Muscle layer of duodenum (tissue), 2 donors: Measurements from ENCODE around the gene SLC26A11.
"Not testable (repeated sequence)": the region's sequence is repeated elsewhere in the genome, so short reads cannot be mapped to it uniquely, and the experiment has no call there.

Experiments used
- H3K27ac ChIP-seq: one replicate; pipeline ENCODE4 v1.7.0; 2013; ENCODE audit warnings: mild to moderate bottlenecking, low read length
- H3K27me3 ChIP-seq: one replicate; pipeline ENCODE4 v1.7.0; 2013; ENCODE audit warnings: low read depth, mild to moderate bottlenecking, control low read depth, low read length
- H3K36me3 ChIP-seq, 2 donors: one replicate each; pipeline ENCODE4 v1.7.0; 2013; ENCODE audit warnings: low read length in 2 of 2, control low read depth in 1 of 2, mild to moderate bottlenecking in 1 of 2; ENCODE audit not compliant: insufficient read depth in 2 of 2, control insufficient read depth in 1 of 2
- H3K4me1 ChIP-seq, 2 donors: one replicate each; pipeline ENCODE4 v1.7.0; 2013; ENCODE audit warnings: low read length in 2 of 2, mild to moderate bottlenecking in 2 of 2, control low read depth in 1 of 2, moderate library complexity in 1 of 2; ENCODE audit not compliant: insufficient read depth in 2 of 2, control insufficient read depth in 1 of 2
- H3K4me3 ChIP-seq, 2 donors: one replicate each; pipeline ENCODE4 v1.7.0; 2013; ENCODE audit warnings: low read length in 2 of 2, low read depth in 1 of 2, mild to moderate bottlenecking in 1 of 2
- H3K9me3 ChIP-seq, 2 donors: one replicate each; pipeline ENCODE4 v1.7.0; 2013; ENCODE audit warnings: low read length in 2 of 2, control low read depth in 1 of 2, mild to moderate bottlenecking in 1 of 2; ENCODE audit not compliant: control insufficient read depth in 1 of 2
- donor health status: healthy.

The SLC26A11 gene

GRCh38 chr17:80265205-80266068, 45.2 kb downstream of the SLC26A11 start:
- Histone ChIP-seq H3K9me3 (no peaks in the 10 kb centered on the region), H3K4me3 (no peak overlapping the region), H3K36me3 (peaks cover 21 to 33% of the 10 kb centered on the region in 2 donors), H3K27me3 (no peaks in the 10 kb centered on the region), H3K27ac (no peak overlapping the region), H3K4me1 (peaks cover 5 to 26% of the 10 kb centered on the region in 2 donors)

DNA sequence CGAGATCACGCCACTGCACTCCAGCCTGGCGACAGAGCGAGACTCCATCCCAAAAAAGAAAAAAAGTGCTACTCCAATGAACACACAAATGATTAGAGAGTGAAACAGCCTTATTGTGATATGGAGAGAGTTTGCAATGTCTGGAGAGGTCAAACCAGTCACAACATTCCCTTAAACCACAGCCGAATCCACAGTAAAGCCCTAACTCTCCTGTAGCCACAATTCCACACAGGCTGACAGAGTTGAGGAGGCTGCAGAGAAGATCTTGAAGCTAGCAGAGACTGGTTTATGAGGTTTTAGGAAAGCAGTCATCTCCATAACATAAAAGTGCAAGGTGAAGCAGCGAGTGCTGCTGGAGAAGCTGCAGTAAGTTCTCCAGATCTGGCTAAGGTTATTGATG, 47.2 kb downstream of the SLC26A11 start:
- H3K4me3 ChIP-seq, result no peak overlapping the region
- peaks cover 21 to 34% of the 10 kb centered on the region in 2 donors for H3K36me3 ChIP-seq
- peaks cover 5 to 19% of the 10 kb centered on the region in 2 donors for H3K4me1 ChIP-seq
- H3K27ac ChIP-seq, result no peak overlapping the region
- no peaks in the 10 kb centered on the region for H3K9me3 ChIP-seq
- H3K27me3 ChIP-seq, result no peaks in the 10 kb centered on the region

GRCh38 chr17:80268427-80268826, 48.2 kb downstream of the SLC26A11 start:
- Histone ChIP-seq H3K27me3 (no peaks in the 10 kb centered on the region), H3K4me3 (no peak overlapping the region), H3K36me3 (peaks cover 27 to 44% of the 10 kb centered on the region in 2 donors), H3K9me3 (no peaks in the 10 kb centered on the region), H3K27ac (no peak overlapping the region), H3K4me1 (peaks cover 0 to 10% of the 10 kb centered on the region in 2 donors)

GRCh38 chr17:80269405-80269807, 49.2 kb downstream of the SLC26A11 start:
- Histone ChIP-seq H3K9me3 (no peaks in the 10 kb centered on the region), H3K27ac (no peak overlapping the region), H3K4me3 (no peak overlapping the region), H3K27me3 (no peaks in the 10 kb centered on the region), H3K4me1 (peaks cover 0 to under 1% of the 10 kb centered on the region in 2 donors), H3K36me3 (peaks cover 27 to 51% of the 10 kb centered on the region in 2 donors)

DNA sequence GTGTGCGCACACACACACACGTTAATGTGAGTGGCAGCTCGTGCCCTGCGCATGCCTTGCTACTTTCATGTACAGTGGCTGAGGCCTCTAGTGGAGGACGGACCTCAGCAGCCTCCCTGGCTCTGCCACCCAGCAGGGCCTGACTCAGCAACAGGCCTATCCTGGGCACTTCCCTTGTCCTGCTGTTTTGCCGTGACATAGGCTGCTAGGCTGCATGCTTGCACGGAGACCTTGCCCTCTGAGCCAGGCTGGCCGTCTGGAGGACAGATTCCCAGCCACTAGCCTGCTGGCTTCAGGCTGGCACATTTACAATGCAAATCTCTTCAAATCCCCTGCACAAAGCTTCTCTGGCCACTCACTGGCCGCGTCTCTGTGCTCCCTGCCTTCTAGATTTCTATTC, 49.9 kb downstream of the SLC26A11 start:
- H3K4me3 ChIP-seq, result no peak overlapping the region

GRCh38 chr17:80270836-80271235, 50.6 kb downstream of the SLC26A11 start:
- no peak overlapping the region for H3K27ac ChIP-seq
- no peak overlapping the region for H3K4me3 ChIP-seq
- peaks cover 25 to 45% of the 10 kb centered on the region in 2 donors for H3K36me3 ChIP-seq
- H3K9me3 ChIP-seq, result no peaks in the 10 kb centered on the region
- no peaks in the 10 kb centered on the region for H3K4me1 ChIP-seq
- H3K27me3 ChIP-seq, result no peaks in the 10 kb centered on the region

More for the DNA sequence above, 49.9 kb downstream of the SLC26A11 start:
- Histone ChIP-seq H3K9me3 (no peaks in the 10 kb centered on the region), H3K4me1 (no peaks in the 10 kb centered on the region), H3K36me3 (peaks cover 27 to 51% of the 10 kb centered on the region in 2 donors), H3K27ac (no peak overlapping the region), H3K27me3 (no peaks in the 10 kb centered on the region)

DNA sequence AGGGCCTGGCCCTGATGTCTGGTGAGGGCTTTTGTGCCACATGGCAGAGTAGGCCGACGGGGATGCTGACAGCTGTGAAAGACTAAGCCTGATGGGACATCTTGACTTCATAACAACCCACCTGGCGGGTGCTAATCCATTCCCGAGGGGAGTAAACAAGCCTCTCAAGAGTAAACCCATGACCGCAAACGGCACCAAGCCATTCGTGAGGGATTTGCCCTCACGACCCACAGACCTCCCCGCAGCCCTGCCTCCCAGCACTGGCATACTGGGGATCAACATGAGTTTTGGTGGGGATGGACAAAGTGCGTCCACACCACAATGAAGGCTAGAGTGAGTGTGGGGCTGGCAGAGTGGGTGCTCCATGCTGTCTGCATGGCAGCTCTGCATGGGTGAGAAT, 52.1 kb downstream of the SLC26A11 start:
- H3K27ac ChIP-seq, result no peak overlapping the region
- H3K4me3 ChIP-seq, result no peak overlapping the region
- H3K36me3 ChIP-seq, result peaks cover 22 to 45% of the 10 kb centered on the region in 2 donors

GRCh38 chr17:80274331-80274730, 54.1 kb downstream of the SLC26A11 start:
- Histone ChIP-seq H3K36me3 (peaks cover 14 to 37% of the 10 kb centered on the region in 2 donors), H3K4me1 (peaks cover 0 to 13% of the 10 kb centered on the region in 2 donors), H3K4me3 (no peak overlapping the region), H3K27me3 (no peaks in the 10 kb centered on the region), H3K27ac (no peak overlapping the region), H3K9me3 (no peaks in the 10 kb centered on the region)

More for the DNA sequence above, 52.1 kb downstream of the SLC26A11 start:
- Histone ChIP-seq H3K9me3 (no peaks in the 10 kb centered on the region), H3K27me3 (no peaks in the 10 kb centered on the region), H3K4me1 (peaks cover 0 to 3% of the 10 kb centered on the region in 2 donors)

- Histone ChIP-seq H3K4me3 (no peak overlapping the region), H3K36me3 (peaks cover 8 to 33% of the 10 kb centered on the region in 2 donors), H3K4me1 (peaks cover 0 to 16% of the 10 kb centered on the region in 2 donors), H3K27me3 (no peaks in the 10 kb centered on the region), H3K27ac (no peak overlapping the region), H3K9me3 (no peaks in the 10 kb centered on the region)
Observed at GRCh38 chr17:80274871-80275449, 54.7 kb downstream of the SLC26A11 start.

- Histone ChIP-seq H3K36me3 (peaks cover 7 to 33% of the 10 kb centered on the region in 2 donors), H3K4me1 (peaks cover 0 to 22% of the 10 kb centered on the region in 2 donors)
- not testable (repeated sequence) for H3K27me3 ChIP-seq, H3K4me3 ChIP-seq, H3K9me3 ChIP-seq, H3K27ac ChIP-seq
Observed at GRCh38 chr17:80275857-80276256, 55.6 kb downstream of the SLC26A11 start.

DNA sequence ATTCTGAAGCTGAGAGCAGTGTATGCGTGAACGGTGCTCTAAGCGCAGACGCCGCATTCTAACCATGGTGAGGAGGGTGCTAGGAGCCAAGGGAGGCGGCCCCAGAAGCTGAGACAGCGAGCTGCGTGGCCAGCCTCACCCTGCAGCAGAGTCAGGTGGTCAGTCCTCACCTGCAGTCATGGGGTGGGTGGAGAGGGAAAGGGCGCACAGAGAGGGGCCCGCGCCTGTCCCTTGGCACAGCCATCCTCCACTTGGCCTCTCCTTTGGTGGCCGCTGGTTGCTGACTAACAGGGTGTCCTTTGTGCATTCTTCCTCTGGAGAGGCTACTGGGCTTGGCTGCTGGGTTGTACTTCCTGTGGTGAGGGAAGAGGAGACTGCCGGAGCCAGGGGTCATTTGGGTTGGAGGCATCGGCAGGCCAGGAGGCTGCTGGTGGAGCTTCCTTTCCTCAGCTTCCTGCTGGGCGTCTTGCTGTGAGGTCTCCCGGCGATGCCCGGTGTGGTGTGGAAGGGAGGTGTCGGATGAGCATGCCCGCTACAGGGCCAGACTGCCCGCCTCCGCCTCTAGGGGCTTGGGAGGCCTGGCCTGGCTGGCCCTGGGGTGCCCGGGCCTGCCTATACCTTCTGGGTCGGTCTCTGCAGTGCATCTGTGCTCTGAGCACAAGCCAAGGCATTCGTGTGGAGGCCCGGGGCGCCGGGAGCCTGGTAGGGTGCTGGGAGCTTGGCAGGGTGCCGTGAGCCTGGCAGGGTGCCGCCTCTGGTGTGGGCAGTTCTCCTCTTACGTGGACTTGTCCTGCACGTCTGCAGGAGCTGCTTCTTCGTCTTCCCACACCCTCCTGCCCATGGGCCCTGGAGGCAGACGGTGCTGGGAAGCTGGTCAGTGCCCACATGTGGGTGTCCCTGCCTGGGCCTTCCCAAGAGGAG, 57.8 kb downstream of the SLC26A11 start:
- H3K27ac ChIP-seq, result no peak overlapping the region
- H3K4me3 ChIP-seq, result no peak overlapping the region
- no peaks in the 10 kb centered on the region for H3K27me3 ChIP-seq
- peaks cover 0 to 22% of the 10 kb centered on the region in 2 donors for H3K4me1 ChIP-seq
- H3K9me3 ChIP-seq, result no peaks in the 10 kb centered on the region
- H3K36me3 ChIP-seq, result peaks cover 2 to 28% of the 10 kb centered on the region in 2 donors
